Progenitor cell of endocrine pancreas (in vitro differentiated cells): Measurements from ENCODE around the gene FAM117A. TPM values are rescaled to one million over a fixed set of nuclear protein-coding genes. Genes with fewer than 3 reads are reported as not detected.

ENCODE experiments used
- DNase-seq: peaks from one replicate; pipeline ENCODE4 v3.0.0; 2021; ENCODE audit warnings: low spot score; ENCODE audit not compliant: unreplicated experiment
- H3K27ac Mint-ChIP-seq: 2 replicates; pipeline ENCODE4 v1.8.0; 2021; ENCODE audit warnings: mild to moderate bottlenecking, moderate library complexity, mixed read lengths
- H3K27me3 Mint-ChIP-seq: 2 replicates; pipeline ENCODE4 v1.8.0; 2021; ENCODE audit warnings: mixed read lengths
- H3K36me3 Mint-ChIP-seq: 2 replicates; pipeline ENCODE4 v1.8.0; 2022; ENCODE audit warnings: mixed read lengths; ENCODE audit not compliant: insufficient read depth
- H3K4me1 Mint-ChIP-seq: 2 replicates; pipeline ENCODE4 v1.8.0; 2021; ENCODE audit warnings: low read depth, mixed read lengths
- H3K4me3 Mint-ChIP-seq: 2 replicates; pipeline ENCODE4 v1.8.0; 2021; ENCODE audit warnings: low read depth, mild to moderate bottlenecking, moderate library complexity, mixed read lengths
- H3K9me3 Mint-ChIP-seq: 2 replicates; pipeline ENCODE4 v1.8.0; 2021; ENCODE audit warnings: low read depth, mixed read lengths
- total RNA-seq: library from RNA; stranded (reverse); gene quantifications from 2 replicates; pipeline ENCODE4 v1.2.1, GENCODE V29; 2021
- TF ChIP-seq, protein P1 (sequence below): fragments of 200-600 bp; sonication (generic); IDR thresholded peaks from one replicate; pipeline ENCODE4 v1.5.0; 2021; ENCODE audit warnings: antibody characterized with exemption, mild to moderate bottlenecking; ENCODE audit not compliant: unreplicated experiment

The FAM117A gene
- total RNA-seq, 1 donor from 2014 or later, result 20.2 TPM

DNA sequence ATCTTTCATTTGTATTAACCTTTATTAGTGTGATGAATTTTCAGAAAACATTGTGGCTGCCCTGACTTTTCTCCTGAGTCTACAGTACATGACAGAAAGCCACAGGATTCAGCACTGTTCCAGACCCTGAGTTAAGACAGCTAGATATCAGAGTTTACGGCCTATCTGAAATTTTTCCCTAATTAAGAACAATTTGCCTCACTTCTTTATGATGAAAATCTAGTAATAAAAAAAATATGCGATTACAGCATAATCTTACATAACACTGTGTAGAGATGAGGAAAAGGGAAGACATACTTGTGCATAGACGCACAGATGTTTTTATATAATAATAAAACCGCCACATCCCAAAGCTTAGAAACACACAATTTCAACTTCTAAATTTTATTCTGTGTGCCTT, 93.3 kb downstream of the FAM117A start:
- Mint-ChIP-seq H3K4me1 (peaks cover 14% of the 10 kb centered on the region), H3K36me3 (peaks cover 11% of the 10 kb centered on the region), H3K27ac (no peak overlapping the region), H3K4me3 (no peak overlapping the region), H3K27me3 (no peaks in the 10 kb centered on the region), H3K9me3 (no peaks in the 10 kb centered on the region)
- TF ChIP-seq, protein P1, sequence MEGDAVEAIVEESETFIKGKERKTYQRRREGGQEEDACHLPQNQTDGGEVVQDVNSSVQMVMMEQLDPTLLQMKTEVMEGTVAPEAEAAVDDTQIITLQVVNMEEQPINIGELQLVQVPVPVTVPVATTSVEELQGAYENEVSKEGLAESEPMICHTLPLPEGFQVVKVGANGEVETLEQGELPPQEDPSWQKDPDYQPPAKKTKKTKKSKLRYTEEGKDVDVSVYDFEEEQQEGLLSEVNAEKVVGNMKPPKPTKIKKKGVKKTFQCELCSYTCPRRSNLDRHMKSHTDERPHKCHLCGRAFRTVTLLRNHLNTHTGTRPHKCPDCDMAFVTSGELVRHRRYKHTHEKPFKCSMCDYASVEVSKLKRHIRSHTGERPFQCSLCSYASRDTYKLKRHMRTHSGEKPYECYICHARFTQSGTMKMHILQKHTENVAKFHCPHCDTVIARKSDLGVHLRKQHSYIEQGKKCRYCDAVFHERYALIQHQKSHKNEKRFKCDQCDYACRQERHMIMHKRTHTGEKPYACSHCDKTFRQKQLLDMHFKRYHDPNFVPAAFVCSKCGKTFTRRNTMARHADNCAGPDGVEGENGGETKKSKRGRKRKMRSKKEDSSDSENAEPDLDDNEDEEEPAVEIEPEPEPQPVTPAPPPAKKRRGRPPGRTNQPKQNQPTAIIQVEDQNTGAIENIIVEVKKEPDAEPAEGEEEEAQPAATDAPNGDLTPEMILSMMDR, result no peak
- no peak for DNase-seq

DNA sequence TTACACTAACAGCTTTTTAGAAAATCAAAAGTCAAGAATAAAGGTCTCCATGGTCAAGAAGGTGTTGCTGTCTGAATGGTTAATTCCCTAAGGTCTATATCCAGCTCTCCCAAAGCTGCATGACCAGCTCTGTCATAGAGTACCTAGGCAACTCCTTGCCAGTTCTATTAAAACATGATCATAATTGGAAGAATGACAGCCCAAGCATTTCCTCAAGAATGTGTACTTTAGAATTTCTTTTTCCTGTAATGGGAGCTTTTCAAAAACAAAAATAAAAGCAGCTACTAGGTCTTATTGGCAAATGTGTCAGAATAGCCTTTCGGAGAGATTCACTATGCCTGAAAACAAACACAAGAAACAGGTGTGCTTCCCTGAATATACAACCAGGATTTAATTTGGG, 93.9 kb downstream of the FAM117A start:
- Mint-ChIP-seq H3K27ac (peak overlapping the region; percentile 20), H3K36me3 (peaks cover 8% of the 10 kb centered on the region), H3K4me3 (no peak overlapping the region), H3K27me3 (no peaks in the 10 kb centered on the region), H3K4me1 (peaks cover 8% of the 10 kb centered on the region), H3K9me3 (no peaks in the 10 kb centered on the region)
- no peak for DNase-seq
- TF ChIP-seq, protein P1, result no peak

DNA sequence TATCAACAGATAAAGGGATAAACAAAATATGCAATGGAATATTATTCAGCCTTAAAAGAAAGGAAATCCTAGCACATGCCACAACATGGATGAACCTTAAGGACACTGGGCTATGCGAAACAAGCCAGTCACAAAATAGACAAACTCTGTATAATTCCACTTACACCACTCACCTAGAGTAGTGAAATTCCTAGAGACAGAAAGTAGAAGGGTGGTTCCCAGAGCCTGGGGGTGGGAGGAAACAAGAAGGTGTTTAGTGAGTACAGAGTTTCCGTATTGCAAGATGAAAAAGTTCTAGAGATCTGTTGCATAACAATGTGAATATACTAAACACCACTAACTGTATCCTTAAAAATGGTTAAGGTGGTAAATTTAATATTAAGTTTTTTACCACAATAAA, 96.1 kb downstream of the FAM117A start:
- no peak for DNase-seq
- Mint-ChIP-seq H3K27me3 (no peaks in the 10 kb centered on the region), H3K27ac (no peak overlapping the region), H3K4me3 (no peak overlapping the region), H3K4me1 (no peaks in the 10 kb centered on the region), H3K9me3 (no peaks in the 10 kb centered on the region), H3K36me3 (peaks cover 9% of the 10 kb centered on the region)
- TF ChIP-seq, protein P1, result no peak

DNA sequence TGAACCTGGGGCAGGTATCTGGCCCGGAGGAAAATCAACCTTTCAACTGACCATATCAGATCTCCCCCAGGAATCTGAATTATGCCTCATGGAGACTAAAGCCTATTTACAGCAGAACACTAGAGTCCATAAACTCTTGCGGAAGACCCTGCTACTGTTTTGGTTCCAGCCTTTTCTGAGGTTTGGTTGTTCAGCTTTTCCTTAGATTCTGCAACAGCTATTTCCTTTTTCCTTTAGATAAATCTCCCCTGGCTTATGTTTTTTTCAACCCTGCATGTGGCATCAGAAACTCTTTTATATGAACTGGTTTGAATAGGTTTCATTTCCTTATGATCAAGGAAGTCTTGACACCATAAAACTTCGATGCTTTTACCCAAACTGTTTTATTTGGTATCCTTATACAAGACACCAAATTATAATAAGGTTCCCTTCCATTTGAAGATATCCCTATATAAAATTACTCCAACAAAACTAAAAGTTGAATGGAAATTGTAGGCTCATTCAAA, 99.2 kb downstream of the FAM117A start:
- Mint-ChIP-seq H3K27ac (no peak overlapping the region), H3K4me3 (no peak overlapping the region), H3K36me3 (peaks cover 14% of the 10 kb centered on the region), H3K27me3 (no peaks in the 10 kb centered on the region), H3K9me3 (no peaks in the 10 kb centered on the region), H3K4me1 (no peaks in the 10 kb centered on the region)
- TF ChIP-seq, protein P1, result no peak
- no peak for DNase-seq

Other genes starting within 250 kb of the FAM117A start
- 0.20 and 0.38 TPM in 2 replicates for gene NXPH3, start 188.3 kb downstream of the FAM117A start, total RNA-seq
- 53.7 and 58.0 TPM in 2 replicates for gene SPOP, start 86.0 kb downstream of the FAM117A start, total RNA-seq
- 67.4 and 72.2 TPM in 2 replicates for gene SLC35B1, start 56.2 kb downstream of the FAM117A start, total RNA-seq
- gene KAT7, start 24.6 kb upstream of the FAM117A start, total RNA-seq, result 67.9 and 72.0 TPM in 2 replicates
- gene TAC4, start 83.9 kb upstream of the FAM117A start, total RNA-seq, result not detected in 2 replicates
- 1.9 and 2.4 TPM in 2 replicates for gene DLX4, start 205.1 kb upstream of the FAM117A start, total RNA-seq
- 1.5 and 1.8 TPM in 2 replicates for gene DLX3, start 231.1 kb upstream of the FAM117A start, total RNA-seq